Thyroid gland (tissue), 4 donors: ENCODE measurements around the gene HADHB. TPM values are rescaled to one million over a fixed set of nuclear protein-coding genes. Genes with fewer than 3 reads are reported as not detected.
A peak's percentile ranks its signal among the peaks of the same experiment; 100 is the strongest.
"Not testable (repeated sequence)": the region's sequence is repeated elsewhere in the genome, so short reads cannot be mapped to it uniquely, and the experiment has no call there.

Experiments used
- DNase-seq, 2 donors: peaks; one replicate each; pipeline ENCODE4 v3.0.0-alpha.2; 2019
- H3K27ac ChIP-seq, 3 donors: fragments of 200-600 bp; sonication (generic); 1 replicate in 2 of 3; 2 replicates in 1 of 3; pipeline ENCODE4 v1.5.1; 2016 to 2019; ENCODE audit warnings: mild to moderate bottlenecking in 1 of 3, moderate library complexity in 1 of 3
- H3K27me3 ChIP-seq: fragments of 200-600 bp; sonication (generic); one replicate; pipeline ENCODE4 v1.5.1; 2019
- H3K36me3 ChIP-seq, 2 donors: fragments of 200-600 bp; sonication (generic); one replicate each; pipeline ENCODE4 v1.5.1; 2016 to 2019
- H3K4me1 ChIP-seq, 2 donors: fragments of 200-600 bp; sonication (generic); one replicate each; pipeline ENCODE4 v1.5.1; 2017 to 2019
- H3K4me3 ChIP-seq, 3 donors: fragments of 200-600 bp; sonication (generic); replicated peaks in 1 of 3; 1 replicate in 2 of 3; 2 replicates in 1 of 3; pipeline ENCODE4 v1.5.1; 2016; ENCODE audit warnings: mild to moderate bottlenecking in 1 of 3
- H3K9me3 ChIP-seq: fragments of 200-600 bp; sonication (generic); one replicate; pipeline ENCODE4 v1.5.1; 2017
- POLR2A ChIP-seq, 2 donors: fragments of 450-650 bp; IDR thresholded peaks; one replicate each; pipeline ENCODE4 v1.6.1; 2017; ENCODE audit warnings: antibody characterized with exemption in 2 of 2, mild to moderate bottlenecking in 2 of 2, moderate library complexity in 1 of 2
- WGBS, 2 donors: methylation state at CpG; one replicate each; pipeline ENCODE4 v1.1.5; 2017; 5-methylcytosine and 5-hydroxymethylcytosine counted together
- intact Hi-C: fragments of 100-400 bp; cut with DNase I; formaldehyde crosslinking; loops from one replicate; pipeline ENCODE4 v1.15.1; 2023
- total RNA-seq, 4 donors: library from RNA; depleted of rRNA; stranded (reverse); fragments of >200 nt; gene quantifications; one replicate each; pipeline ENCODE4 v1.2.3, GENCODE V29; 2016
- TF ChIP-seq, protein P1 (sequence below), 6 experiments: fragments of 200-600 bp in 3 of 6; fragments of 450-650 bp in 3 of 6; sonication (generic) in 3 of 6; IDR thresholded peaks; one replicate each; pipeline ENCODE4 v1.5.1; 2016 to 2019; ENCODE audit warnings: antibody characterized with exemption in 6 of 6, mild to moderate bottlenecking in 2 of 6, inconsistent platforms in 1 of 6, moderate library complexity in 1 of 6

The HADHB gene
- total RNA-seq, 4 donors from 2014 or later: 127 to 200 (median 184) TPM

DNA sequence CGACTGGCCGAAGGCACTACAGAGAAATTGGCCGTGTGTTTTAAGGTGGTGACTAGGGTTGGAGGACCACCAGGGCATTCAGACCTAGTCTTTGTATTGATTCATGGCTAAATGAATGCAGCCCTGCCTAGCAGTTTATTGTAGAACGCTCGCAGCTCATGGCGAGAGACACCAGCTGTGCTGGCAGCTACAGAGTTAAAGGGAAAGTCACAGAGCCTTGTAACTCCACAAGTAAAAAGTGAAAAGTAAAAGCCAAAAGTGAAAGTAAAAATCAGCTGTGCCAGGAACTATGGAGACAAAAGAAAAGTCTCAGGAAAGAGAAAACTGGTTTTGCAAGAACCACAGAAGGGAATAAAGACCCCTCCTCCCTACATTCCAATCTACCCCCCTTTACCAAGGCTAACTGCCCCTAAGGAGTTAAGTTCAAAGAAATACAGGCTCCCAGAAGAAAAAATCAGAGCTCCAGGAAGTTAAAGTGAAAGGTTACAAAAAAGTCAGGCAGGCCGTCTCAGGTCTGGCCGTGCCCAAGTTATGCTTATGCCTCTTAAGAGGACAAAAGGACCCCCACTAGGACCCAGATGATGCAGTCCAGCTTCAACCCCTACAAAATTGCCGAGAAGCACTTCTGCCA, 54.8 kb downstream of the HADHB start:
- peak overlapping the region; percentile 87 to 91 (median 88) for H3K27ac ChIP-seq
- H3K36me3 ChIP-seq: no peaks in the 10 kb centered on the region
- H3K4me1 ChIP-seq: peaks cover 12 to 26% of the 10 kb centered on the region in 2 donors
- 0 to 1% methylated on average over 9 of the region's 9 CpGs for WGBS, 2 donors
- H3K9me3 ChIP-seq: no peaks in the 10 kb centered on the region
- H3K4me3 ChIP-seq: peak overlapping the region; percentile 31 to 66 (median 47)
- peak in 1 of 2 donors; percentile 5 for TF ChIP-seq POLR2A (IDR thresholded peaks at IDR 0.05)
- TF ChIP-seq, protein P1, sequence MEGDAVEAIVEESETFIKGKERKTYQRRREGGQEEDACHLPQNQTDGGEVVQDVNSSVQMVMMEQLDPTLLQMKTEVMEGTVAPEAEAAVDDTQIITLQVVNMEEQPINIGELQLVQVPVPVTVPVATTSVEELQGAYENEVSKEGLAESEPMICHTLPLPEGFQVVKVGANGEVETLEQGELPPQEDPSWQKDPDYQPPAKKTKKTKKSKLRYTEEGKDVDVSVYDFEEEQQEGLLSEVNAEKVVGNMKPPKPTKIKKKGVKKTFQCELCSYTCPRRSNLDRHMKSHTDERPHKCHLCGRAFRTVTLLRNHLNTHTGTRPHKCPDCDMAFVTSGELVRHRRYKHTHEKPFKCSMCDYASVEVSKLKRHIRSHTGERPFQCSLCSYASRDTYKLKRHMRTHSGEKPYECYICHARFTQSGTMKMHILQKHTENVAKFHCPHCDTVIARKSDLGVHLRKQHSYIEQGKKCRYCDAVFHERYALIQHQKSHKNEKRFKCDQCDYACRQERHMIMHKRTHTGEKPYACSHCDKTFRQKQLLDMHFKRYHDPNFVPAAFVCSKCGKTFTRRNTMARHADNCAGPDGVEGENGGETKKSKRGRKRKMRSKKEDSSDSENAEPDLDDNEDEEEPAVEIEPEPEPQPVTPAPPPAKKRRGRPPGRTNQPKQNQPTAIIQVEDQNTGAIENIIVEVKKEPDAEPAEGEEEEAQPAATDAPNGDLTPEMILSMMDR (IDR thresholded peaks at IDR 0.05): no peak
- peak; percentile 73 to 76 for DNase-seq
- no peaks in the 10 kb centered on the region for H3K27me3 ChIP-seq
- intact Hi-C loops: loop anchor here (10.0 kb wide), 1 partner anchor 55 kb away; the partner anchor contains the start of genes HADHA and HADHB

DNA sequence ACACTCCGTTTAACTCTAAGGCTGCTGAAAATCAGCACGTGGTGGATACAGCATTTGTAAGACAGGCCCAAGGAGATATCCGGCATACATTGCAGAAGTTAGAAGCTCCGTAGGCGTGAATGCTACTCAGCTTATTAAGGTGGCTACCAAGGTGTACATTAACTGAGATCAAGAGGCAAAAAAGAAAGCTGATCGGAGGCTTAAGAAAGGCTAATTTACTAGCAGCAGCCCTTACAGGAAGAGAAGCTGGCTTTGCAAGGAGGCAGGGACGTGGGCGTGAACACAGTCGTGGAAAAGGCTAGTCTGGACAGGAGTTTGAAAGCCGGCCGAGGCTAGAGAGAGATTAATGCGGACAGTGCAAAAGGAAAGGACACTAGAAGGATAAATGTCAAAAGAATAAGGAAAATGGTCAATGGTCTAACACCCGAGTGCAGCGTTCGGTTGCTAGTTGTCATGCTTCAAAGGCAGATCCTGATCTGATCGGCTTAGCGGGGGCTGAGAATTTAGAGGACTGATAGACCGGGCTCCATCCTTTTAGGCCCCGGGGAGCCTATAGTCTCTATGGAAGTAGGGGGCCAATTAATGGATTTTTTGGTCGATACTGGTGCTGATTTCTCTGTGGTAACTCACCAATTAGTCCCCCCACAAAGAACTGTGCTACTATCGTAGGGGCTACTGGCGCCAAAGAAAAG, 55.6 kb downstream of the HADHB start:
- Histone ChIP-seq H3K4me1 (peaks cover 12 to 26% of the 10 kb centered on the region in 2 donors), H3K36me3 (no peaks in the 10 kb centered on the region), H3K9me3 (no peaks in the 10 kb centered on the region), H3K27ac (peak overlapping the region; percentile 87 to 91 (median 88)), H3K27me3 (no peaks in the 10 kb centered on the region), H3K4me3 (peak overlapping the region in 2 of 3 donors; percentile 25 to 31)
- TF ChIP-seq, protein P1 (IDR thresholded peaks at IDR 0.05): no peak
- TF ChIP-seq POLR2A (IDR thresholded peaks at IDR 0.05): no peak
- WGBS, 2 donors: 33 to 34% methylated on average over 22 of the region's 22 CpGs
- DNase-seq: peak; percentile 53 to 55
- intact Hi-C loops: no loop called here

DNA sequence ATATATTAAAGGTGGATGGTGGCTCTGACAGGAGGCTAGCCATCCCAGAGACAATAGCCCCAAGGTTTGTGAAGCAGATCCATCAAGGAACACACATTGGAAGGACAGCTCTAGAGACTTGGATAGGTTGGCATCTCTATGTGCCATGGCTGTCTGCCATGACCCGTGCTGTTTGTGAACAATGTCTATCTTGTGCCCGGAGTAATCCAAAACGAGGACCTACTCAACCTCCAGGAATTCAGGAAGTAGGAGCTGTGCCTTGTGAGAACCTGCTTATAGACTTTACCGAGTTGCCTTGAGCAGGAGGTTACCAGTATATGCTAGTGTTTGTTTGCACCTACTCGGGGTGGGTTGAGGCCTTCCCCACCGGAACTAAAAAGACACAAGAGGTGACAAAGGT, 58.1 kb downstream of the HADHB start:
- peaks cover 12 to 17% of the 10 kb centered on the region in 2 donors for H3K4me1 ChIP-seq
- intact Hi-C loops: no loop called here
- H3K9me3 ChIP-seq: no peaks in the 10 kb centered on the region
- no peaks in the 10 kb centered on the region for H3K27me3 ChIP-seq
- H3K4me3 ChIP-seq: no peak overlapping the region
- no peak overlapping the region for H3K27ac ChIP-seq
- TF ChIP-seq, protein P1 (IDR thresholded peaks at IDR 0.05): no peak
- TF ChIP-seq POLR2A (IDR thresholded peaks at IDR 0.05): no peak
- no peaks in the 10 kb centered on the region for H3K36me3 ChIP-seq
- WGBS, 2 donors: 58 to 87% methylated on average over 6 of the region's 6 CpGs
- DNase-seq: peak in 1 of 2 donors; percentile 10

DNA sequence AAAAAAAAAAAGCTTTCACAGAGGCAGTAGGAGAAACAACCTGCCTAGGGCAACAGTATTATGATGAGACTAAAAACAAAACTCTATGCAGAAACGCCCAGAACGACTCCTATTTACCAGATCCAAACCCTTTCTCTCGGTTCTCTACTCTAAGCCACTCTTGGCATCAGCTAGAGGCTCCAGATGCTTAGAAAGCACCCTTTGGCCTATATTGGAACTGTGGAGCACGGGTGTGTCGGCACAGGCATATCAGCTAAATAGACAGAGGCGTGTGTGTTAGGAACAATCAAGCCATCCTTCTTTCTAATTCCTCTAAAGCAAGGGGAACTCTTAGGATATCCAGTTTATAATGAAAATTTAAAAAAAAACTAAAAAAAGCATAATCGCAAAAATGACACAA, 60.4 kb downstream of the HADHB start:
- H3K27ac ChIP-seq, H3K9me3 ChIP-seq, H3K36me3 ChIP-seq, H3K27me3 ChIP-seq, DNase-seq, H3K4me3 ChIP-seq, intact Hi-C loops: not testable (repeated sequence)
- peaks cover 7 to 10% of the 10 kb centered on the region in 2 donors for H3K4me1 ChIP-seq
- WGBS, 2 donors: 75 to 82% methylated on average over 7 of the region's 7 CpGs

DNA sequence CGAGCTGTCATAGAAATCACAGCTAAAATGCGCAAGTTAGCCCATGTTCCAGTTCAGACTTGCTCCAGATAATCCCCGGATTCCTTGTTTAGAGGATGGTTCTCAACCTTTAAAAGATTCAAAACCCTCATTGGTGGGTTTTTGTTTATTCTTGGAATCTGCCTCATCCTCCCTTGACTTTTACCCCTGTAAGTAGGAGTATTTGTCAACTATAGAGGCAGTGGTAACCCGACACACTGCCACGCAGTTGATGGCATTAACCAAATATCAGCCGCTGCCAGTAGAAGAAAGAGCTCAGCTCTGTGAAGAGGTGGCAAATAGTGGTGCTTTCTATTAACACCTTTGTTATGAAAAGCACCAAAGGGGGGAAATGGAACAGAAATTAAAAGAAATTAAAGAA, 60.8 kb downstream of the HADHB start:
- no peak overlapping the region for H3K27ac ChIP-seq
- no peak overlapping the region for H3K4me3 ChIP-seq
- H3K4me1 ChIP-seq: peaks cover 4 to 6% of the 10 kb centered on the region in 2 donors
- no peaks in the 10 kb centered on the region for H3K9me3 ChIP-seq
- H3K27me3 ChIP-seq: no peaks in the 10 kb centered on the region
- DNase-seq: no peak
- intact Hi-C loops: no loop called here
- H3K36me3 ChIP-seq: no peaks in the 10 kb centered on the region
- TF ChIP-seq, protein P1 (IDR thresholded peaks at IDR 0.05): no peak
- TF ChIP-seq POLR2A (IDR thresholded peaks at IDR 0.05): no peak
- 84 to 85% methylated on average over 6 of the region's 6 CpGs for WGBS, 2 donors
